AG08396 (cell line): ENCODE data around the gene DNAAF5.
"Not testable (repeated sequence)": the region's sequence is repeated elsewhere in the genome, so short reads cannot be mapped to it uniquely, and the experiment has no call there.

Experiments used
- DNase-seq: peaks from one replicate; pipeline ENCODE4 v3.0.0; 2012; ENCODE audit warnings: low spot score, mixed read lengths

DNAAF5 gene

GRCh38 chr7:782718-783449 lies 56.4 kb downstream of the DNAAF5 start:
- no peak for DNase-seq

DNA sequence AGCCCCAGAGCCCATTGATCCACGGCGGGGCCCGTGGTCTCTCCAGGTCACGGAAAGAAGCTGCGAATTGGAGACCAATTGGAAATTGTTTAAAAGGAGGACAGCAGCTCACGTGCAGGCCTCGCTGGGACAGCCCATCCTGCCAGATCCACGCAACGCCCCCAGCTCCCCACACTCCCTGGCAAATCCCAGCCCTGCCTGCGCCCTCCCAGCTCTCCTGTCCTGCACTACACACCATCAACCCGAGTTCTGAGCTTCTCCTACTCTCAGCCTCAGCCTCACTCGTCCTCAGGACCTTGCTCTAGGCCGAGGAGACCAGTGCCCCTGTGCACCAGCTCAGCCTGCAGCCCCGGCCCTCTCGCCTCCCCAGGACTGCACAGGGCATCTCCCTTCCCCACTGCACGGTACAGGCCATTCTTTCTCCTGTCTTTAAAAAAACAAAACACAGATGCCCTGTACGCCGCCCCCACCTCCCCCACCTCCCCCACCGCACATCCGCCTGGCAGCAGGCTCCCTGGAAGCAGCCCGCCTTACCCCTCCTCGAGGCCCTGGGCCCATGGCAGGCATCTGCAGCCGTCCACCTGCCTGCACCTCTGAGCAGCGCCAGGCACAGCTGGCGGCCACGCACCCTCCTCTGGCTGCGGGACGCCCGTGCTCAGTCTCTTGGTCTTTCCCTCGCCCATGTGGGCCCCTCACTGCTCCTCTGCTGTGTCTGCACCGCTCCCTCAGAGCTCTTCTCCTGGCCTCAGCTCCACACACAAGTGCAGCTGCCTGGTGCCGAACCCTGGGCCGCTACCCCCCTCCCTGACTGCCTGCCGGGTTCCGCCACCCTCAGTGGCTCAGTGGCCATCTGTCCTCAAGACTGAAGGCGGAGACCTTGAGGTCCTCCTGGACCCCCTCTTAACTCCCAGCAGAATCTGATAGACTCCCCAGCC lies 57.3 kb downstream of the DNAAF5 start:
- DNase-seq, result no peak

- DNase-seq, result no peak
Observed at GRCh38 chr7:784971-785370, 58.5 kb downstream of the DNAAF5 start.

GRCh38 chr7:785416-785815 lies 58.9 kb downstream of the DNAAF5 start:
- no peak for DNase-seq

GRCh38 chr7:786472-787255 lies 60.2 kb downstream of the DNAAF5 start:
- DNase-seq, result peak; percentile 92

DNA sequence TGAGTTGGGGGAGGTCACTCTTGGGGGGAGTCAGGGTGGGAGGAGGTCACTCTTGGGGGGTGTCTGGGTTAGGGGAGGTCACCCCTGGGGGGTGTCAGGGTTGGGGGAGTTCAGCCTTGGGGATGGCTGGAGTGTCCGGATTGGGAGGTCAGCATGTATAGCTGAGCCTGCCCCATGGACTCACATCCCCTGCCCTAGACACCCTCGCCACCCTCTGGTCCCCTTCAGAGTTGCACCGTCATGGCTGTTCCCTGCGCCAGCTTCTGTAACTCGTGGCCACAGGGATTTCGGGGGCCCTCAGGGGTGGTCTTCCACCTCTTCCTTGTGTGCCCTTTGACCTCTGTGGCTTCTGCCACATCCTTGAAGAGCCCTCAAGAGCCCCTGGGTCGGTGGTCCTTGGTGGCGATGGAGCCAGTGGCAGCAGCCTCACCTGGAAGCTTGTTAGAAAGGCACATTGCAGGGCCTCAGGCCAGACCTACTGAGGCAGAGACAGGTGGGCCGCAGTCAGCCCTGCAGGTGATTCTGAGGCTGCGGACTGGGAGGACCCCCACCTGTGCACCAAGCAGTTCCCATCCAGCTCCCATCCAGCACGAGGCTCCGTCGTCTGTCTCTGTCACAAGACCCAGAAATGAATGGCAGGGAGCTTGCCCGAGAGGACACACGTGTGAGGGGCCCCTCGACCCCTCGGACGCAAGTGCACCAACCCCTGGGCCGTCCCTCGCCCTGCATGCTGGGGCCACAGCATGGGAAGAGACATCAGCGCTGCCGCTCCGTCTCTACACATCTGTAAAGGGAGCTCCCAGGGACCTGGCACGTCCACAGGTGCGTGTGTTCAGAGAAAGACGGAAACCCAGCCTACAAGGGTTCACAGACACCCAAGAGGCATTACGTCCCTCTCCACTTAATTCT lies 61.1 kb downstream of the DNAAF5 start:
- DNase-seq, result no peak

DNA sequence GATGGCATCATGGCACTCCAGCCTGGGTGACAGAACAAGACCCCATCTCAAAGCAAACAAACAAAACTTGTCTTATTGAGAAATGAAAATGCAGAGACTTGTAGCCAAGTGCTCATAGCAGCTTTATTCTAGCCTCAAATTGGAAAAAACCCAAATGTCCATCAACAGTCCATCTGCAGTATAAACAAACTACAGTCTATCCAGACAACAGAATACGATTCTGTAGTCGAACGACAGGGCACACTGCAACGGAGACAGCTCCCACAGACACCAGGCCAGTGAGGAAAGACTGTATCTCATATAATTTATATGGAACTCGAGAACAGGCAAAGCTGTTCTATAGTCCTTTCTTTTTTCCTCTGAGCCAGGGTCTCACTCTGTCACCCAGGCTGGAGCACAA lies 65.0 kb downstream of the DNAAF5 start:
- no peak for DNase-seq

GRCh38 chr7:794207-794606 lies 67.7 kb downstream of the DNAAF5 start:
- no peak for DNase-seq

- DNase-seq, result no peak
Observed at GRCh38 chr7:794671-795329, 68.3 kb downstream of the DNAAF5 start.

- DNase-seq, result not testable (repeated sequence)
Observed at GRCh38 chr7:796434-797169, 70.1 kb downstream of the DNAAF5 start.

DNA sequence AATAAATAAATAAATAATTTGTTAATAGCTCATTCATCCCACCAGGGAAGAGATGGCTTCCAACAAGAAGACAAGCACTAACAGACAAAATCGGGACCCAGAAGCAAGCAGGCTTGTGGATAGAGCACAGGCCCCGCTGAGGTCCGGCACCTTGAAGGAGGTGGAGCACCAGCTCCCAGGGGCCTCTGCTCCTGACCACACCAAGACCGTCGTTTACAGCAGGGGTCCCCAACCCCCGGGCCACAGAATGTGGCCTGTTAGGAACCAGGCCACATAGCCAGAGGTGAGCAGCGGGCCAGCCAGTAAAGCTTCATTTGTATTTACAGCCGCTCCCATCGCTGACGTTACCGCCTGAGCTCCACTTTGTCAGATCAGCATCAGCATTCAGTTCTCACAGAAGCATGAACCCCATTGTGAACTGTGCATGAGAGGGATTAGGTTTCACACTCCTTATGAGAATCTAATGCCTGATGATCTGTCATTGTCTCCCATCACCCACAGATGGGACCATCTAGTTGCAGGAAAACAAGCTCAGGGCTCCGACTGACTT lies 72.5 kb downstream of the DNAAF5 start:
- DNase-seq, result no peak

GRCh38 chr7:800692-801091 lies 74.2 kb downstream of the DNAAF5 start:
- DNase-seq, result no peak

GRCh38 chr7:801351-801750 lies 74.9 kb downstream of the DNAAF5 start:
- DNase-seq, result not testable (repeated sequence)

DNA sequence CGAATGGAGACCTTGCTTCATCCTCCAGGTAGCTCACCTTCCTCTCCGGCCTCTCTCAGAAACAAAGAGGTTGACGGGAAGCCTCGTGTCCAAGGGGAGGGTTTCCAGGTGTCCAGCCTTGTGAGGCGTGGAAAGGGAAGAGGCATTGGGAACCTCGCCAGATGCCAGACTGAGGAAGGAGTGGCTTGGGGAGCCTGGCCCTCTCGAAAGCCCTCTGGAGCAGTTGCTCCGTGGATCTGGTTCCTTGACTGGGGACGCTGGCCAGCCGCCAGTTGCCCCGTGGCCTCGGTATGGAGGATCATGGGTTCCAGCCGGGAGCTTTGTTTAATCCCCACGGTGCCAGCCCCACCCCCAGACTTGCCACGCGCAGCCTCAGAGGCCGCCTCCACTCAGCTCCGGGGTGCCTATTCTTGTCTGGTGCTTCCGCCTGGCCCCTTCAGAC lies 75.5 kb downstream of the DNAAF5 start:
- no peak for DNase-seq

GRCh38 chr7:802500-803242 lies 76.2 kb downstream of the DNAAF5 start:
- DNase-seq, result no peak

- peak; percentile 29 for DNase-seq
Observed at GRCh38 chr7:803243-803635, 76.7 kb downstream of the DNAAF5 start.

DNA sequence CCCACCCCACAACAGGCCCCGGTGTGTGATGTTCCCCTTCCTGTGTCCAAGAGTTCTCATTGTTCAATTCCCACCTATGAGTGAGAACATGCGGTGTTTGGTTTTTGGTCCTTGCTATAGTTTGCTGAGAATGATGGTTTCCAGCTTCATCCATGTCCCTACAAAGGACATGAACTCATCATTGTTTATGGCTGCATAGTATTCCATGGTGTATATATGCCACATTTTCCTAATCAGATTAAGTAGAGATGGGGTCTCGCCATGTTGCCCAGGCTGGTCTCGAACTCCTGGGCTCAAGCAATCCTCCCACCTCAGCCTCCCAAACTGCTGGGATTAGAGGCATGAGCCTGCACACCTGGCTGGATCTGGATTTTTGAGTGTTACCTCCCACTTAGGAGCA lies 77.3 kb downstream of the DNAAF5 start:
- DNase-seq, result not testable (repeated sequence)

- no peak for DNase-seq
Observed at GRCh38 chr7:805261-805660, 78.8 kb downstream of the DNAAF5 start.
